RWPE2 (cell line): ENCODE measurements around the gene LUM.

Experiments
- ATAC-seq: fragments of 200-7000 bp; cut with Tn5 transposase; 3 replicates; pipeline ENCODE4 v1.9.1; 2021; ENCODE audit warnings: low read depth
- DNase-seq: peaks from one replicate; pipeline ENCODE4 v3.0.0-alpha.2; 2020; ENCODE audit warnings: low spot score
- H3K27ac ChIP-seq: fragments of 450-650 bp; 2 replicates; pipeline ENCODE4 v1.5.1; 2017; ENCODE audit warnings: mild to moderate bottlenecking; ENCODE audit not compliant: poor library complexity, severe bottlenecking
- H3K27me3 ChIP-seq: fragments of 250-450 bp; sonication (Bioruptor Pico); 2 replicates; pipeline ENCODE4 v1.5.1; 2021; ENCODE audit warnings: mild to moderate bottlenecking, moderate library complexity; ENCODE audit not compliant: insufficient read depth, poor library complexity, severe bottlenecking
- H3K36me3 ChIP-seq: fragments of 250-450 bp; sonication (Bioruptor Pico); 2 replicates; pipeline ENCODE4 v1.5.1; 2020; ENCODE audit warnings: low read depth, mild to moderate bottlenecking, moderate library complexity
- H3K4me1 ChIP-seq: fragments of 250-450 bp; sonication (Bioruptor Pico); 2 replicates; pipeline ENCODE4 v1.5.1; 2021; ENCODE audit warnings: mild to moderate bottlenecking, moderate library complexity; ENCODE audit not compliant: insufficient read depth, poor library complexity, severe bottlenecking
- H3K4me3 ChIP-seq: fragments of 250-450 bp; sonication (Bioruptor Pico); 2 replicates; pipeline ENCODE4 v1.5.1; 2021; ENCODE audit warnings: mild to moderate bottlenecking, moderate library complexity; ENCODE audit not compliant: severe bottlenecking
- H3K9me3 ChIP-seq: fragments of 250-450 bp; sonication (Bioruptor Pico); 2 replicates; pipeline ENCODE4 v1.5.1; 2021; ENCODE audit warnings: mild to moderate bottlenecking, moderate library complexity; ENCODE audit not compliant: severe bottlenecking
- TF ChIP-seq, protein P1 (sequence below): fragments of 450-650 bp; IDR thresholded peaks from one replicate; pipeline ENCODE4 v1.5.1; 2017; ENCODE audit warnings: mild to moderate bottlenecking, moderate library complexity; ENCODE audit not compliant: poor library complexity, severe bottlenecking

LUM gene

DNA sequence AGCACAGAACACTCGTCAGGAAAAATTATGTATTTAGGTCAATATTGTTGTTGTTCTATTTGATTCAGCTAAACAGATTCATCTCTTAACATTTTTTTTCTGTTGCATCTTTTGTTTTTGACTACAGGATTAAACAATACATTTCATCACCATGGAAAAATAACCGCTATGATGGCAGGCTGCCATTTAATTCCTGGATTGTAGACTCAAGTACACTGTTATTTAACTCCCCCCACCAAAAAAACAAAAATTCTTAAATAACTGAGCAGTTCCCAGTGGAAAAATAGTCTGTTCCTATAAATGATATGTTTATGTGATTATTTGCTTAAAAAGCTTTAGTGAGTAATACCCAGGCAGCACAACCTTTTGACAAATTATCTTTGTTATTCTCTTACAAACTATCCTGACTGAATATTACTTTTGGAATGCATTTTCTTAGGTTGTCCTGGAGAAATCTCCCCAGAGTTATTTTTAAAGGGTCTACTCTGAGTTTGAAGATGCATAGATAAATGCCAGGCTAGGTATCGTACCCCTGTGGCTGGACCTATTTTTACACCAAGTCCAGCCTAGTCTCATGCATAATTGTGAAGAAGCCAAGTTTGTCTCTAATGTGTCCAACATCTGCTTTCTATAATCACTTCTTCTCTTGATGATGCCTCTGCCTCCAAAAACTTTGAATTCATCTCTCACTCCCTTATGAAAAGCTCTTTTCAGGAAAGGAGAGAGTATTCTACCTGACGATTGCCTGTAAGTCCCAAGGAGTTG, 57.2 kb downstream of the LUM start:
- Histone ChIP-seq H3K36me3 (no peaks in the 10 kb centered on the region), H3K4me1 (no peaks in the 10 kb centered on the region), H3K9me3 (no peaks in the 10 kb centered on the region), H3K27ac (no peak overlapping the region), H3K4me3 (no peak overlapping the region), H3K27me3 (peaks cover 5% of the 10 kb centered on the region)
- DNase-seq, result no peak
- TF ChIP-seq, protein P1, sequence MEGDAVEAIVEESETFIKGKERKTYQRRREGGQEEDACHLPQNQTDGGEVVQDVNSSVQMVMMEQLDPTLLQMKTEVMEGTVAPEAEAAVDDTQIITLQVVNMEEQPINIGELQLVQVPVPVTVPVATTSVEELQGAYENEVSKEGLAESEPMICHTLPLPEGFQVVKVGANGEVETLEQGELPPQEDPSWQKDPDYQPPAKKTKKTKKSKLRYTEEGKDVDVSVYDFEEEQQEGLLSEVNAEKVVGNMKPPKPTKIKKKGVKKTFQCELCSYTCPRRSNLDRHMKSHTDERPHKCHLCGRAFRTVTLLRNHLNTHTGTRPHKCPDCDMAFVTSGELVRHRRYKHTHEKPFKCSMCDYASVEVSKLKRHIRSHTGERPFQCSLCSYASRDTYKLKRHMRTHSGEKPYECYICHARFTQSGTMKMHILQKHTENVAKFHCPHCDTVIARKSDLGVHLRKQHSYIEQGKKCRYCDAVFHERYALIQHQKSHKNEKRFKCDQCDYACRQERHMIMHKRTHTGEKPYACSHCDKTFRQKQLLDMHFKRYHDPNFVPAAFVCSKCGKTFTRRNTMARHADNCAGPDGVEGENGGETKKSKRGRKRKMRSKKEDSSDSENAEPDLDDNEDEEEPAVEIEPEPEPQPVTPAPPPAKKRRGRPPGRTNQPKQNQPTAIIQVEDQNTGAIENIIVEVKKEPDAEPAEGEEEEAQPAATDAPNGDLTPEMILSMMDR, result no peak
- ATAC-seq, result no peak
